Small intestine (tissue), 7 donors: ENCODE measurements around the gene LEFTY2. TPM values are rescaled to one million over a fixed set of nuclear protein-coding genes. Genes with fewer than 3 reads are reported as not detected.

Experiments
- DNase-seq, 2 donors: peaks; one replicate each; pipeline versions ENCODE4 v3.0.0 to v3.0.0-alpha.2; 2013
- FAIRE-seq: peaks from 2 replicates; lab custom pipeline; 2012; peaks lifted over from hg19 to GRCh38; lab: Jason Lieb, UNC
- H3K27ac ChIP-seq, 3 donors: one replicate each; pipeline ENCODE4 v1.5.1; 2013; ENCODE audit warnings: low read length in 2 of 3, mild to moderate bottlenecking in 2 of 3, control low read depth in 1 of 3, inconsistent platforms in 1 of 3, low read depth in 1 of 3, moderate library complexity in 1 of 3
- H3K27me3 ChIP-seq, 3 donors: one replicate each; pipeline ENCODE4 v1.6.1; 2013; ENCODE audit warnings: low read length in 3 of 3, inconsistent platforms in 1 of 3; ENCODE audit not compliant: control insufficient read depth in 3 of 3, insufficient read depth in 3 of 3
- H3K36me3 ChIP-seq, 3 donors: one replicate each; pipeline ENCODE4 v1.6.1; 2013; ENCODE audit warnings: low read length in 3 of 3, inconsistent platforms in 1 of 3, low read depth in 1 of 3, mild to moderate bottlenecking in 1 of 3, moderate library complexity in 1 of 3; ENCODE audit not compliant: control insufficient read depth in 3 of 3, insufficient read depth in 2 of 3
- H3K4me1 ChIP-seq, 3 donors: one replicate each; pipeline ENCODE4 v1.6.1; 2013; ENCODE audit warnings: low read length in 2 of 3, inconsistent platforms in 1 of 3, low read depth in 1 of 3, mild to moderate bottlenecking in 1 of 3, moderate library complexity in 1 of 3; ENCODE audit not compliant: control insufficient read depth in 3 of 3, insufficient read depth in 2 of 3
- H3K4me3 ChIP-seq, 3 donors: one replicate each; pipeline ENCODE4 v1.5.1; 2013; ENCODE audit warnings: low read length in 3 of 3, control low read depth in 1 of 3, inconsistent platforms in 1 of 3, low read depth in 1 of 3, mild to moderate bottlenecking in 1 of 3, moderate library complexity in 1 of 3
- H3K9me3 ChIP-seq, 2 donors: one replicate each; pipeline ENCODE4 v1.6.1; 2013; ENCODE audit warnings: low read depth in 1 of 2, low read length in 1 of 2; ENCODE audit not compliant: control insufficient read depth in 2 of 2, insufficient read depth in 1 of 2
- WGBS, 3 donors: extraction: QIAGEN DNeasy Blood & Tissue Kit; methylation state at CpG; one replicate each; pipeline ENCODE4 v1.1.7; 2013; 5-methylcytosine and 5-hydroxymethylcytosine counted together
- polyA plus RNA-seq, 4 donors: library from polyadenylated mRNA; stranded (reverse) in 3 of 4; unstranded in 1 of 4; fragments of 200-250 nt in 3 of 4; fragments of 120-200 nt in 1 of 4; gene quantifications; one replicate each; pipeline versions ENCODE4 v1.2.1 to v1.2.3, GENCODE V29; 2013
- donor health status: healthy with polysubstance abuse.
- donor health status: control.
- donor health status: control.
- donor health status: Bipolar disorder and iron deficiency.
- donor health status: healthy.

The LEFTY2 gene
- polyA plus RNA-seq, 4 donors: 0.01 to 0.07 TPM; not detected in 2

- H3K4me3 ChIP-seq: no peak overlapping the region
- no peaks in the 10 kb centered on the region for H3K9me3 ChIP-seq
- no peak for FAIRE-seq
- no peak for DNase-seq
- H3K27me3 ChIP-seq: no peaks in the 10 kb centered on the region
- no peaks in the 10 kb centered on the region for H3K36me3 ChIP-seq
- WGBS, 3 donors: 27 to 64% (median 37%) methylated on average over 2 of the region's 2 CpGs
- H3K27ac ChIP-seq: no peak overlapping the region
- peaks cover 0 to 5% (median 0%) of the 10 kb centered on the region in 3 donors for H3K4me1 ChIP-seq
Measured at GRCh38 chr1:225908773-225909172, 32.2 kb downstream of the LEFTY2 start.

- Histone ChIP-seq H3K27ac (no peak overlapping the region), H3K4me3 (no peak overlapping the region), H3K36me3 (no peaks in the 10 kb centered on the region), H3K4me1 (peaks cover 0 to 5% (median 0%) of the 10 kb centered on the region in 3 donors), H3K27me3 (no peaks in the 10 kb centered on the region), H3K9me3 (no peaks in the 10 kb centered on the region)
- DNase-seq (no peak), FAIRE-seq (no peak)
- 60 to 79% (median 61%) methylated on average over 5 of the region's 5 CpGs for WGBS, 3 donors
Measured at GRCh38 chr1:225908013-225908640, 32.9 kb downstream of the LEFTY2 start.

- no peaks in the 10 kb centered on the region for H3K9me3 ChIP-seq
- no peak for FAIRE-seq
Measured at GRCh38 chr1:225907341-225907740, 33.7 kb downstream of the LEFTY2 start.

GRCh38 chr1:225906467-225906866, 34.6 kb downstream of the LEFTY2 start:
- peaks cover 0 to 5% (median 0%) of the 10 kb centered on the region in 3 donors for H3K4me1 ChIP-seq
- no peak for DNase-seq
- H3K9me3 ChIP-seq: no peaks in the 10 kb centered on the region
- WGBS, 3 donors: 91 to 95% (median 94%) methylated on average over 6 of the region's 6 CpGs
- FAIRE-seq: no peak
- H3K36me3 ChIP-seq: no peaks in the 10 kb centered on the region
- H3K4me3 ChIP-seq: no peak overlapping the region
- no peaks in the 10 kb centered on the region for H3K27me3 ChIP-seq
- no peak overlapping the region for H3K27ac ChIP-seq

More at GRCh38 chr1:225907341-225907740, 33.7 kb downstream of the LEFTY2 start:
- Histone ChIP-seq H3K4me3 (no peak overlapping the region), H3K27ac (no peak overlapping the region), H3K4me1 (peaks cover 0 to 5% (median 0%) of the 10 kb centered on the region in 3 donors), H3K27me3 (no peaks in the 10 kb centered on the region), H3K36me3 (no peaks in the 10 kb centered on the region)
- 92 to 96% (median 93%) methylated on average over 7 of the region's 7 CpGs for whole genome bisulfite sequencing, 3 donors
- DNase-seq: no peak

GRCh38 chr1:225903623-225904022, 37.4 kb downstream of the LEFTY2 start:
- no peaks in the 10 kb centered on the region for H3K36me3 ChIP-seq
- no peak overlapping the region for H3K4me3 ChIP-seq
- no peaks in the 10 kb centered on the region for H3K4me1 ChIP-seq
- FAIRE-seq: no peak
- H3K27me3 ChIP-seq: no peaks in the 10 kb centered on the region
- DNase-seq: no peak
- WGBS, 3 donors: 89 to 92% (median 91%) methylated on average over 4 of the region's 4 CpGs
- no peaks in the 10 kb centered on the region for H3K9me3 ChIP-seq
- H3K27ac ChIP-seq: no peak overlapping the region

GRCh38 chr1:225899044-225899925, 41.7 kb downstream of the LEFTY2 start:
- Histone ChIP-seq H3K4me3 (no peak overlapping the region), H3K36me3 (no peaks in the 10 kb centered on the region), H3K27me3 (no peaks in the 10 kb centered on the region), H3K4me1 (peaks cover 0 to 6% (median 0%) of the 10 kb centered on the region in 3 donors), H3K27ac (no peak overlapping the region), H3K9me3 (no peaks in the 10 kb centered on the region)
- DNase-seq (no peak), FAIRE-seq (no peak)
- WGBS, 3 donors: 64 to 73% (median 64%) methylated on average over 4 of the region's 4 CpGs

GRCh38 chr1:225897595-225898514, 43.2 kb downstream of the LEFTY2 start:
- Histone ChIP-seq H3K27ac (peak overlapping the region in 1 of 3 donors; percentile 65), H3K27me3 (no peaks in the 10 kb centered on the region), H3K4me3 (no peak overlapping the region), H3K4me1 (peaks cover 0 to 6% (median 0%) of the 10 kb centered on the region in 3 donors), H3K36me3 (no peaks in the 10 kb centered on the region), H3K9me3 (no peaks in the 10 kb centered on the region)
- WGBS, 3 donors: 78 to 81% (median 81%) methylated on average over 19 of the region's 19 CpGs
- DNase-seq (no peak), FAIRE-seq (no peak)
